Stomach smooth muscle (tissue), 2 donors: Measurements from ENCODE around the gene CTNNA2.

Experiments
- H3K27ac ChIP-seq: one replicate; pipeline ENCODE4 v1.7.0; 2013; ENCODE audit warnings: mild to moderate bottlenecking, low read length, inconsistent platforms
- H3K27me3 ChIP-seq, 2 donors: one replicate each; pipeline ENCODE4 v1.7.0; 2013; ENCODE audit warnings: low read length in 2 of 2; ENCODE audit not compliant: insufficient read depth in 2 of 2, control insufficient read depth in 1 of 2
- H3K36me3 ChIP-seq, 2 donors: one replicate each; pipeline ENCODE4 v1.7.0; 2013; ENCODE audit warnings: low read length in 2 of 2; ENCODE audit not compliant: control insufficient read depth in 2 of 2, insufficient read depth in 2 of 2
- H3K4me1 ChIP-seq: one replicate; pipeline ENCODE4 v1.7.0; 2013; ENCODE audit warnings: low read length; ENCODE audit not compliant: control insufficient read depth, insufficient read depth
- H3K4me3 ChIP-seq, 2 donors: one replicate each; pipeline ENCODE4 v1.7.0; 2013; ENCODE audit warnings: low read length in 2 of 2
- H3K9ac ChIP-seq, 2 donors: one replicate each; pipeline ENCODE4 v1.7.0; 2013; ENCODE audit warnings: low read length in 2 of 2, mild to moderate bottlenecking in 1 of 2
- H3K9me3 ChIP-seq, 2 donors: one replicate each; pipeline ENCODE4 v1.7.0; 2013; ENCODE audit warnings: low read length in 2 of 2; ENCODE audit not compliant: control insufficient read depth in 2 of 2
- donor health status: healthy.
- donor health status: Pancreatic carcinoma.

The CTNNA2 gene

DNA sequence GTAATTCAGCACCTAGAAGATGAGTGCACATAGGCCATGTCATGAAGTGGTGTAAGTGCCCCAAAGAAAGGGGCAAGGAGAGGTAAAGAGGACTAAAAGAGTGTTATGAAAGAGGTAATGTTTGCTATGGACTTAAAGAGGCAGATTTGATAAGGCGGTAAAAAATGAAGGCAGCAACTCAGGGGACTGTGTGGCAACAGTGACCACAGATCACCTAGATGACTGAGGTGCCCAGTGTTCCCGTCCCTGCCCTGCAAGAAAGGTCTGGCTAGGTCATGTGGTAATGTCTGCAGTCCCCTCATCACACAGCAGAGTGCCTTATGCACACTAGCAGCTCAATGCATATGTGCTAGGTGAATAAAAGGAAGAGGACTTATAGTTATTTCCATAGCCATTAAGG, 434.9 kb downstream of the CTNNA2 start:
- no peaks in the 10 kb centered on the region for H3K9me3 ChIP-seq
- H3K27me3 ChIP-seq = no peaks in the 10 kb centered on the region
- H3K9ac ChIP-seq = no peak overlapping the region
- H3K4me3 ChIP-seq = no peak overlapping the region
- no peaks in the 10 kb centered on the region for H3K36me3 ChIP-seq
- no peak overlapping the region for H3K27ac ChIP-seq
- H3K4me1 ChIP-seq = no peaks in the 10 kb centered on the region

DNA sequence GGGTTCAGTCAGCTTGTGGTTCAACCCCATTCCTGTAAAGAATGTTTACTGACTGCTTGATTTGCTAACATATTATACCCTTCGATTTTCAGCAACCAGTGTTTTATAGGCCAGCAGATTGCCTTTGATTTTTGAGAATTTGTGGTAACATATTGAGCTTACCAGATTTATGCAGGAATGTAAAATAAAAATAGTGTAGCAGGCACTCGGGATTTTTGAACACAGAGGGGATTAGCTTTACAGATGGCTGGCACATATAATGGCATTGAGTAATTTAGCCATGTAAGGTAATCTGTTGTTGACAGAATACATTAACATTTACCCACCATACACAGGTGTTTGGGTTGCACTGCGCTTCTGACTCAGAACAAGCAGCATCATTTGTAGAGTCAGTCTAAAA, 437.7 kb downstream of the CTNNA2 start:
- no peaks in the 10 kb centered on the region for H3K27me3 ChIP-seq
- H3K4me1 ChIP-seq = no peaks in the 10 kb centered on the region
- no peak overlapping the region for H3K27ac ChIP-seq
- H3K9me3 ChIP-seq = no peaks in the 10 kb centered on the region
- no peak overlapping the region for H3K4me3 ChIP-seq
- no peaks in the 10 kb centered on the region for H3K36me3 ChIP-seq
- H3K9ac ChIP-seq = no peak overlapping the region

DNA sequence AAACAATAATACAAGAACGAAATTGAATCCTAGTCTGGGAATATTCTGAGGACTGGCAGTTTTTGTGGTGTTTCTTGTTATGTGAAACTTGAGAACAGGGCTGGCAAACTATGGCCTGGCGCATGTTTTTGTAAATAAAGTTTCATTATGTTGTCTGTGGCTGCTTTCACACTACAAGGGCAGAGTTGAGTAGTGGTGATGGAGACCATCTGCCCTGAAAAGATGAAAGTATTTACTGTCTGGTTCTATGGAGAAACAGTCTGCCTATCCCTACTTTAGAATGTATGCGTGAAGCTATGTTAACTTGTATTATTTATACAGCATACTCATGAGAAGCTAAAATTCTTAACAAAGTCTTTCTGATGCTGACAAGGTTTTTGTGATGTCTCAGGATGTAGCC, 439.8 kb downstream of the CTNNA2 start:
- H3K36me3 ChIP-seq = no peaks in the 10 kb centered on the region
- peaks cover 0 to 2% of the 10 kb centered on the region in 2 donors for H3K9me3 ChIP-seq
- no peak overlapping the region for H3K4me3 ChIP-seq
- no peak overlapping the region for H3K9ac ChIP-seq
- no peaks in the 10 kb centered on the region for H3K4me1 ChIP-seq
- H3K27me3 ChIP-seq = no peaks in the 10 kb centered on the region
- H3K27ac ChIP-seq = no peak overlapping the region

DNA sequence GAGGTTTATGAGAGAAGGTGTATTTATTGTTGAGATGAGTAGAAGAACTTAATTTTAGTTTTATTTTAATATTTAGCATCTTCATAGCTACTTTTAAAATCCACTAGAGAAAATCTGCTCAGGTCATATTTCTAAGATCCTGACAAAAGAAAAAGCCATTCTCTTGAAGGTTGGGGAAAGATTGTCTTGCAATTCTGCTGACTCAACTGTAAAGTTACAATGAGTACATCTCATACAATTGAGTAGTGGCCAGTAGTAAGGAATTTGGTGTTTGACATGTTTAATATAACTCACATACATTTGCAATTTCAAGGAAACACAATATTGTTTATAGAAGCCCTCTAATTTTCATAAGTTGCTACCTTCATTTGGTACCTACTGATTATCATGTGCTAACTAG, 447.2 kb downstream of the CTNNA2 start:
- no peak overlapping the region for H3K27ac ChIP-seq
- H3K4me1 ChIP-seq = no peaks in the 10 kb centered on the region
- H3K36me3 ChIP-seq = no peaks in the 10 kb centered on the region
- H3K9ac ChIP-seq = no peak overlapping the region
- peaks cover 0 to 2% of the 10 kb centered on the region in 2 donors for H3K9me3 ChIP-seq
- no peaks in the 10 kb centered on the region for H3K27me3 ChIP-seq
- H3K4me3 ChIP-seq = no peak overlapping the region

DNA sequence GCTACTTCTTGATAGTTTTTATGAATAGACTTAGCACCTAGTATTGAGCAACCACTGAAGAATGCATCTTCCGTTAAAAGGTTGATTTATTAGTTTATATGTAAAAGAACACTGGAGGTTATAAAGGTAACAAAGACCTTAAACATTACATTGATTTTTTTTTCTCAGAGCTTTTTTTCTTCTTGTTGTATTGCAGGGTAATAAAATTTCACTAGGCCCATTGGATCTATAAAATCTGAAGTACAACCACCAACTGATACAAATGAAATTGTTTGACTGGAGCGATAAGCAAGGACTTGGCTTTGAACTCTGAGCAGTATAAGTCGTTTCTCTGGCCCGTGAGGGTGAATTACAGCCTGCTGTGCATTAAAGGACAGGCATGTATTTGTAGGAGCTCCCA, 447.7 kb downstream of the CTNNA2 start:
- H3K36me3 ChIP-seq = no peaks in the 10 kb centered on the region

DNA sequence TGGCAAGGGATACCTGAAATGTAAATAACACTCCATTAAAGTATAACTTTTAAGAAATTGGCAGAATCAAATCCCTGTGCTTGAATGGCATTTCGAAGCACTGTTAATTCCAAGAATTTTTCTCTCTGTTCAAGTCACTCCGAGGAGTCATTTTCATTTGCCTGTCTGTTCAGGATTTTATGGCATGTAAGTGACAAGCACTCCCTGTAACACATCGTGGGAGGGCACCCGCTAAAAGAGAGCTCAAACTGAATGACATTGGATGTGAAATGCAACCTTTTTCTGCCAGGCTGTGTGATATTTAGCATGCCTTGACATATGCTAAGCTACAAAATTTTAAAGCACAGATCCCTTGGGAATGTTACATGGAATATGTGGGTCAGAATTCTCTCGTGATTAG, 452.1 kb downstream of the CTNNA2 start:
- no peak overlapping the region for H3K4me3 ChIP-seq
- H3K4me1 ChIP-seq = no peaks in the 10 kb centered on the region
- no peaks in the 10 kb centered on the region for H3K27me3 ChIP-seq
- H3K36me3 ChIP-seq = no peaks in the 10 kb centered on the region
- H3K27ac ChIP-seq = no peak overlapping the region
- peaks cover 0 to 3% of the 10 kb centered on the region in 2 donors for H3K9me3 ChIP-seq
- H3K9ac ChIP-seq = no peak overlapping the region

More for the DNA sequence above, 447.7 kb downstream of the CTNNA2 start:
- H3K9ac ChIP-seq = no peak overlapping the region
- H3K4me3 ChIP-seq = no peak overlapping the region
- H3K27ac ChIP-seq = no peak overlapping the region
- no peaks in the 10 kb centered on the region for H3K27me3 ChIP-seq
- no peaks in the 10 kb centered on the region for H3K4me1 ChIP-seq
- peaks cover 0 to 2% of the 10 kb centered on the region in 2 donors for H3K9me3 ChIP-seq

DNA sequence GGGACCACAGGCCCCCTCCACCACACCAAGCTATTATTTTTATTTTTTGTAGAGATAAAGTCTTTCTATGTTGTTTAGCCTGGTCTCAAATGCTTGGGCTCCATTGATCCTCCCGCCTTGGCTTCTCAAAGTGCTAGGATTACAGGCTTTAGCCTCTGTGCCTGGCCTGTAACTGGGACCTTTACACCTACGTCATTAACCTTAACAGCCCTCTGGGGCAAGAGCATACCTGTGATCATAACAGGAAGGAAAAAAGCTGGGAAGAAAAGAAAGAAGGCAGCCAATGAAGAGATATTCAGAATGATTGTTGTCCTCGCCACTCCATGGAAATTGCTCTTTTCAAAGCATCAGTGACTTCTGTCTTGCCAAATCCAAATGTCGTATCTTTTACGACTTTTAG, 453.5 kb downstream of the CTNNA2 start:
- Histone ChIP-seq H3K4me1 (no peaks in the 10 kb centered on the region), H3K36me3 (no peaks in the 10 kb centered on the region), H3K9ac (no peak overlapping the region), H3K4me3 (no peak overlapping the region), H3K27ac (no peak overlapping the region), H3K9me3 (peaks cover 0 to 3% of the 10 kb centered on the region in 2 donors), H3K27me3 (no peaks in the 10 kb centered on the region)

DNA sequence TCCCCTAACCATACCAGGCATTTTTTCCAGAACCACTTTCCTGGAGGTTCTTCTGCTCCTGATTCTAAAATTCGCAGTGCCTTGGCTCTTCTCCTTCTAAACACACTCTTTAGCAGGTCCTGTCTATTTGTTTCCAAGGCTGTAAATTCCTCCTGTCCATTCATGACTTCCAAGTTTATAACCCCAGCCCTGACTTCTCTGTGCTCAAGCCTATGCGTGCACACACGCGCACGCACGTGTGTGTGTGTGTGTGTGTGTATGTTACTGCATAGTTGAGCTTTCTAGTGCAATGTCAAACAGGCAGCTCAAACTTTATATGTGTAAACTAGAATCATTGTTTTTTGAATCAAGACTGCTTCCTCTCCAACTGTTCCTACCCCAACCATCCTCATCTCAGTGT, 454.0 kb downstream of the CTNNA2 start:
- no peak overlapping the region for H3K9ac ChIP-seq
- H3K27me3 ChIP-seq = no peaks in the 10 kb centered on the region
- peaks cover 0 to 3% of the 10 kb centered on the region in 2 donors for H3K9me3 ChIP-seq
- H3K36me3 ChIP-seq = no peaks in the 10 kb centered on the region
- no peak overlapping the region for H3K27ac ChIP-seq
- no peak overlapping the region for H3K4me3 ChIP-seq
- H3K4me1 ChIP-seq = no peaks in the 10 kb centered on the region

DNA sequence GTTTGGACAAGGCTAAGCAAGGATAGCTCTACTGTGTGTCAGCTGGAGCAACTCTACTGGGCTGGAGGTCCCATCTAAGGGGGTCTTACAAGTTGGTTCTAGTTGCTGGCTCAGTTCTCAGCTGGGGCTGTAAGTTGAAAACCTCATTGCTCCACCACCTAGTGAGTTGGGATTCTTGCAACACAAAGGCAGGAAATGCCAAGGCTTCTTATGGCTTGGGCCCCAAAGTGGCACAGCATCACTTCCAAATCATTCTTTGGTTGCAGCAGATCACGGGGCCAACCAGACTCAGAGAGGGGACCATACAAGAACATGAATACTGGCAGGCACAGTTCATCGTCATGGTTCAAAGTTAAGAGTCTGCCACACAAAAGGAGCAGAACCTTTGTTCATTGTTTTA, 459.0 kb downstream of the CTNNA2 start:
- Histone ChIP-seq H3K9me3 (peaks cover 0 to 3% of the 10 kb centered on the region in 2 donors), H3K36me3 (no peaks in the 10 kb centered on the region), H3K4me1 (no peaks in the 10 kb centered on the region), H3K27ac (no peak overlapping the region), H3K4me3 (no peak overlapping the region), H3K9ac (no peak overlapping the region), H3K27me3 (no peaks in the 10 kb centered on the region)

DNA sequence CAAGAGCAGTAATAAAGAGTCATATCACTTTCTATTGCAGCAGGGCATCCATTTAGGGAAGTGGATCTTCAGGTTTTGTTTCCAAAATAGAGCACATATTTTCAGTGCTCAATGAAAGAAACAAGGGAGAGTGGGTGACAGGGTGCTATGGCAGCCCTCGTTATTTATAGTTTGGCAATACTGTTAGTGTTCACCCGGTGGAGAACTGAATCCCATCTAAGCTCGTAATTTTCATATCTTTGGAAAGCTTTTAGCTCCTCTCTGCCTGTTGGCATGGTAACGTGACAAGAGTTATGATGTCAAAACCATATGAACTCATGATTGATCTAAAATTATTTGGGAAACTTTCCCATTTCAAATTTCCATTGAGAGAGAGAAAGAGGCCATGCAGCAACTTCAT, 459.8 kb downstream of the CTNNA2 start:
- Histone ChIP-seq H3K9ac (no peak overlapping the region), H3K4me1 (no peaks in the 10 kb centered on the region), H3K4me3 (no peak overlapping the region), H3K36me3 (no peaks in the 10 kb centered on the region), H3K9me3 (peaks cover 0 to 3% of the 10 kb centered on the region in 2 donors), H3K27ac (no peak overlapping the region), H3K27me3 (no peaks in the 10 kb centered on the region)

DNA sequence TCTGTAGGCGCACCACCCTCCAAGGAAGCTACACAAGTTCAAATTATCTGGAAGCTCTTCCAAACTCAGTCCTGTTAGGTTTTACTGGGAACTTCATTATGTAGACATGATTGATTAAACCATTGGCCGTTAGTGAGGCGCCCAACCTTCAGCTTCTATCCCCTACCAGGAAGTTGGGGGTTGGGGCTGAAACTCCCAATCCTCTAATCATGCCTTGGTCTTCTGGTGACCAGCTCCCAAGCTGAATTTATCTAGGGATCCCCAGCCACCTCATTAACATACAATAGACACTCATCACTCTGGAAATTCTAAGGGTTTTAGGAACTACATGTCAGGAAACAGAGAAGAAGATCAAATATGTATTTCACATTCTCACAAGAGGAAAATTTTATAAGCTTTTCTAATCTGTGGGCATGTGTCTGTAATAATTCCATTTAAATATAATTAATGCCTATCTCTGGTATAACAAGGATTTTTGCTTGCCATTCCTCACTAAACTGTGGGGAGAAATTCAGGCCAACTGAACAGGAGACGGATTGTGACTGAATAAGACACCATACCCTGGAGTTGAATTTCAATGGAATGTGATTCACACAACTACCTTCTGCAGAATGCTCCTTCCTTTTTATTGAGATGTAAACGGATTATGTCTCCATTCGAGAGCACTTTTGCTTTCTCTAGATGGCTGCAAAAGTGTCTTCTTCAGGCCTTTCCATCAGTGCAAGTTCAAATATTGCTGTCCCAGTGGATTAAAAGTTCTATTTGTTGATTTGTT, 463.1 kb downstream of the CTNNA2 start:
- H3K36me3 ChIP-seq = no peaks in the 10 kb centered on the region
- no peaks in the 10 kb centered on the region for H3K27me3 ChIP-seq
- no peak overlapping the region for H3K9ac ChIP-seq
- H3K4me1 ChIP-seq = no peaks in the 10 kb centered on the region
- no peak overlapping the region for H3K4me3 ChIP-seq
- no peak overlapping the region for H3K27ac ChIP-seq
- no peaks in the 10 kb centered on the region for H3K9me3 ChIP-seq
